NCI-H1930 (cell line): ENCODE measurements around the gene LPP.

Experiments used
- DNase-seq, 2 experiments: peaks; one replicate each; lab custom pipeline; 2025; lab: John Stamatoyannopoulos, UW

LPP gene

DNA sequence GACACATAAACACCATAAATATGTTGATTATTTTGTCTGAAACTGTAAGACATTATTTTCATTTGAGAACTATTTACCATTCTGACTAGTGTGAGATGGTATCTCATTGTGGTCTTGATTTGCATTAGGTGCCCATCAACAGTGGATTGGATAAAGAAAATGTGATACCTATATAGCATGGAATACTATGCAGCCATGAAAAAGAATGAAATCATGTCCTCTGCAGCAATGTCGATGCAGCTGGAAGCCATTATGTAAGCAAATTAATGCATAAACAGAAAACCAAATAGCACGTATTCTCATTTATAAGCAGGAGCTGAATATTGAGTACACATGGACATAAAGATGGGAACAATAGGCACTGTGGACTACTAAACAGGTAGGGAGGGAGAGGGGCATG lies 759.1 kb downstream of the LPP start:
- no peak for DNase-seq

DNA sequence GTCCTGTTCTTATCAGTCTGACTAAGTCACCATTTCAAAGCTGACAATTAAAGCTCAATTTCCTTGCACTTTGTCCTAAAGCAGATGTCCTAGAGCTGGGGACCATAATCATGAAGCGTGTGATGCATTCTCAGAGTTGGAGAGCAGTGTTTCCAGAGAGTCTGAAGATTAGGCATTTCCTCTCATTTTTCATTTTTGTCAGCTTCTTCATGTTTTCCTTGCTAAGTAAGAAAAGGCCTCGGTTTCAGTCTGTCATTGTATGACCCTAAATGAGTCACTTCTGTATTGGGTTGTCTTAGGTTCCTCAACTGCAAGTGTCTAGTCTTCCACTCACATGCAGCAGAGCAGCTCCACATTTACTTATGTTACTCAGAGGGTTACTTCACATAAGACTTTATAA lies 760.6 kb downstream of the LPP start:
- no peak for DNase-seq

DNA sequence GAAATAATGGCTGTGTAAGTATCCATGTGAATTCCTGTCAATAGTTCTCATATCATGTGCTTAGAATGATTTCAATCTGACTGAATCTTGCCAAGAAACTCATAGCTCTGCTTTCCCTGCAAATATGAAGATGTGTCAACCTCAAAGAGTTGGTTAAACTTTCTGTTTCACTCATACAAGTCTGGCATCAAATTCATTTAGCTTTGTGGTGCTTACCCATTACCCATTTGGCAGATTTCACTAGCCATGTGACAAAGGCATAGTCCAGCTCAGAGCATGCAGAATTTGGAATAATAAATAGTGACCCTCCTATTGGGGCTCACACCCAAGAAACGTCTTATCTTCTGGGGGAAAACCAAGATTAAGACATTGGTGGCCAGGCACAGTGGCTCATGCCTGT lies 761.2 kb downstream of the LPP start:
- DNase-seq, result no peak

DNA sequence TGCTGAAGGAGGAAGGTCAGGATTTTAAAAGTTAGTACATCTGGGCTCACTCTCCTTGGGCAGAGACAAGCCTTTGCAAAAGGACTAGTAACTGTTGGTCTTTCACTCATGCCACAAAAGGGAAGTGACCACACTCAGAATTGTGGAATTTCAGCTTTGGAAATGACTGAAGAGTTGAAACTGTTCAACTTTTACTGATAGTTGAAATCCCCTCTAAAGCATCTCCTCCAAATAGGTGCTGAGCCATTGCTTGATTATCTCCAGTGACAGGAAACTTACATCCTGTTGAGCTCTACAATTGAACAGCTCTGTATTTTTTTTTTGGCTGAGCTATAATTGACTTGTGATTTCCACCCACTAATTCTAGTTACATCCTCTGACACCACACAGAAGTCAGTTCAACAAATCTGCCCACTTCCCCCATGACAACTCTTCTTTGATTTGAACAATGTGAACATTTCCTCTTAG lies 763.0 kb downstream of the LPP start:
- no peak for DNase-seq

DNA sequence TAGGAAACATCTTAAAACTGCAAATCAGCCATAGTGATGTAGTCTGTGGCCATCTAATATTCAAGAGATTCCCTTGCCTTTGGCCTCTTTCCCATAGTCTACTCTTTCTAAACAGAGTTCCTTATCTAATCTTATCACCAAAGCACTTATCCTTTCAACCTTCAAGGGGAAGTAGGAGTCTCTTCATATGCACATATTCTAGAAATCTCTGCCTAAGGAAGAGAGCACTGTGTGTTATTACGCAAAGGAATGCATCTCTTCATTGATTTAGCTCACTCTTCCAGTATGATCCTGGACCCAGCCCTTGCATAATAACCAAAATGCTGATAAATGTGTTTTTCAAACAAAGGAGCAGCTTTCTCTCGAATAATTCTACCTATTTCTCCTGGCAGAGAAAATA lies 764.1 kb downstream of the LPP start:
- no peak for DNase-seq

DNA sequence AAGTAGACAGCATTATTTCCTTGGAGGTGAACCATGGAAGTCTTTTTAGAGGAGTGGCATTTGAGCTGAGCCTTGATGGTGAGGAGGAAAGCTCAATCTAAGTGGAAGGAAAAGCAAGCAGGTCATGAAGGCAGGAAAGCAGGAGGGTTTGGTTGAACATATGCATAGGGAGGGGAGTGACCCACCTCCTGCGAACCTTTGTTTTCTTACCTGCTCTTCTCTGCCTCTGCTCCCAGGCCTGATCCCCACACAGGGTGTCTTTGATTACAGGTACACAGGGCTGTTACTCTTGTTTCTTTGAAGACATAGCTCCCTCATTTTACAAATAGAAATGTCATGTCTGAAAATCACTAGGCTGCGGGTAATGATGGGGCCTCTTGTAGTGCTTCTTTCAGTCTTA lies 769.7 kb downstream of the LPP start:
- DNase-seq, result no peak

DNA sequence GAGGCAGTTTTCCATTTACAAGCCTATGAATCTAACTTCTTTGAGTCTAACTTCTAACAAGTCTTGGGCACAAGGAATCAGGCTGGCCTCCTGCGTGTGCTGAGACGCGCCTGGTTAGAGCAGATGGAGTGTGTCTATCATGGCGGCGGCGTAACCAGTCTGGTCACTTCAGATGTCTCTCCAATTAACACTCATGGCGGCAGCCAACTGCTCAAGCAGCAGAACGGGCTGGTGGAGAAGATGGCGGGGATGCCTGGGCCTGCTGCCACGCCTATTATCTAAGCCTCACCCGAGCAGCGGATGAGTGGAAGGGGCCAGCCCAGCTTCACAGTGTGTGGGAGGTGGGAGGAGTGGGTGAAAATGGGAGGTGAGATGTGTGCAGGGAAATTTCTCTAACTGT lies 771.4 kb downstream of the LPP start:
- no peak for DNase-seq

DNA sequence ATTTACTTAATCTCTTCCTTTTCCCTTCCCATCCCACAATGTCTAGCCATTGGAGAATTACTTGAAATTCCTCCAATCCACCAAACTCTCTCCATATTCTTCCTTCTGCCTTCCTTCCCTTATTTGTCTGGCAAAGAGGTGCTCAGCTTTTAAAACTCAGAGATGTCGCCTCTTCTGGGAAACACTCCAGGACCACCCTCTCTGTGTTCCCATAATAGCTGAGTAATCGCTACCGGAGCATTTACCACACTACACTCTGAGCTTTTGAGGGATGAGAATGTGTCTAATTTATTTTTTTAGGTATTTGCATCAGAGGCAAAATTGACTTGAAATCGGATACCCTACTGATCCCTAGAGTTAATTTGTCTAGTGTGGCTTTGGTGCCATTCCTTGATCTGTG lies 772.2 kb downstream of the LPP start:
- DNase-seq, result no peak

DNA sequence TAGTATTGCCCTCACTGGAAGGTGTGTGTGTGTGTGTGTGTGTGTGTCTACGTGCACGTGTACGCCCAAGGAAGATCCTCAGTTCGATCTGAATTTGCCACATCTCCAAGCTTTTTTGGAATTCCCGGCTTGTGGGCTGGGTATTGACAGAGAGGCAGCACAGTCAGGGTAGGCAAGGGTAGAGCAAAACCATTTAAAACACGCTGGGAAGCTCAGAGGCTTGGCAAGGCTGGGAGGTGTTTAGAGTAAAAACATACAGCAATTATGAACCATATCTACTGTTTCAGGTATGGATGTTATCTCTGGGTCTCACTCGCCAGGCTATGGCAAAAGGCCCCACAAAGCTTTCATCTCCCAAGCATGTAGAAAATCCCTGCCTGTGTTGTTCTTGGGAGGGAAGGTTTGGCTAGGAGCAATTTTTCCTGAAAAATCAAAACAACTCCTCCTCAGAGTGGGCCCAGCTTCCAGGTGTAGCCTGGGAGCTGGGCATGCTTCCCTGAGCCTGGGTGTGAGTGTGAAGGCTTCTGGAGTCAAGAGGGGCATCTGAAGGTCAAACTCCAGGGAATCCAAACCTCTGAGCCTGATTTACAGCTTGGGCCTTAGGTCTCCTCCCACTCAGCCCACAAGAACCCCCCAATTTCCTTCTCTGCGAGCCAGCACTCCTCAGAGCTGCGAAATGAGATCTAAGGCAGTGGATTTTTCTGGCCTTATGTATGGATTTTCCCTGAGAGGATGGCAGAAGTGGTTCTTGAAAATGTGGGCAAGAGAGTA lies 773.0 kb downstream of the LPP start:
- DNase-seq, result no peak

DNA sequence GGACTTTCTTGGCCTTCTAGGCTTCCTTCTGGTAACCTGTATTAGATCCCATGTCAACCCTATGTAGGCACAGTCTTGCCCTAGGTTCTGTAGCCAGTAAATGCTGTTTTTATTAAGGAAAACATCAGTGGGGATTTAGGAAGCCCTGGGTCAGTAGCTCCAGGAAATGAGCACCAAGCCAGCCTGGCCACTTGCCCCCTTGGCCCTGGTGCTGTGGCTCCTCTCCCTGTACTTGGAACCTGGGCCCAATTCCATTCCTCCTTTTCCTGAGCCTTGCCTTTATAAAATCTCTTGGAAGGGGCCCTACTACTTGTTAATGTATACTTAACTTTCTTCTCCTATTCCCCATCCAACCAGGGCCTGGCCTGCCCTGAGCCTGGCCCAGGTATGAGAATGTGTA lies 774.0 kb downstream of the LPP start:
- no peak for DNase-seq

DNA sequence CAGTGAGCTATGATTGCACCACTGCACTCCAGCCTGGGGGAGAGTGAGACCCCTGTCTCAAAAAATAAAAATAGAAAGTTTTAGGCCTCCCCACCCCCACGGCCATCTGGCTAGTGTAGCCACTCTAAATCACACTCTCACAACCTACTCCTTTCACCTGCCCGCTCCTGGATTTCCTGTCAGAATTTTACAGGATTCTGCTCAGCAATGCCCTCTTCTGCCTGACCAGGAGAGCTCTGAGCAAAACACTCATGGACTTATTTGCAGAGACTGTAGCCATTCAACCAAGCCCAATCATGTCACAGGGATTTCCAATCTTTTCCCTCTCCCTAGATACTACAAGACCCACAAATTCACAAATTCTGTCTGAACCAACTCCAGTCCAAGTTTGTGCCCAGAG lies 775.2 kb downstream of the LPP start:
- DNase-seq, result no peak

DNA sequence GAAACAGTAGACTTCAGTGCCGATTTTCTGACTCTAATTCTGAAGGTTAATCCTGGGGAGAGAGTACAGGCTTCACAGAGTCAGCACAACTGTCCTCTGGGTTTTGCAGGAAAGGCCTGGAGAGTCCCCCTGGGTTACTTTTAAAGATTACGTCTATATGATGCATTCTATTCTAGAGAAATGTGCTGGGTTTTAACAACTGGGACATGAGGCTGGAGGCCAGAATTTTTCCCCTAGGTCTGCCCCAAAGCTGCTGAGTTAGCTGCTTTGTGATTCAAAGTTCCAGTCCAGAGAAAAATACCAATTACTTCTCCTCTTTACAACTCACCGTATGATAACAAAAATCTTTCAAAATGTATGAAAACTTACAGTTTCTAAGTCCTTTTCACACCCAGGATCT lies 777.1 kb downstream of the LPP start:
- DNase-seq, result no peak

DNA sequence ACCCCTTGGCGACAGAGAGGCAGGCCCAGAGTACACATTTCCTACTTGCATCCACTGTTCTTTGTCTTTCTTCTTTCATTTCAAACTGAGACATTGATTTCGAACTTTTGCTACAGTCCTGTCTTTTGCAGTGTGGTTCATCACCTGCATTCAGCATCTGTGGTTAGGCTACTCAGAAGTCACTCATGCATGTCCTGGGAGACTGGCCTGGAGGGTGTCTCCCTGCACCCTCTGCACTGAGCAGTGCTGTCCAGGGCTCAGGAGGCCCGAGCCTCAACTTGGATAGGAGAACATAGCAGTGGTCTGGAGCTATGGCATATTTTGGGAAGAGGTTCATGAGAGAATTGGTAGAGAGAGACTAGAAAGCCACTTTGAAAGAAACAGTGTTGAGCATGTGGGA lies 777.6 kb downstream of the LPP start:
- DNase-seq, result no peak

DNA sequence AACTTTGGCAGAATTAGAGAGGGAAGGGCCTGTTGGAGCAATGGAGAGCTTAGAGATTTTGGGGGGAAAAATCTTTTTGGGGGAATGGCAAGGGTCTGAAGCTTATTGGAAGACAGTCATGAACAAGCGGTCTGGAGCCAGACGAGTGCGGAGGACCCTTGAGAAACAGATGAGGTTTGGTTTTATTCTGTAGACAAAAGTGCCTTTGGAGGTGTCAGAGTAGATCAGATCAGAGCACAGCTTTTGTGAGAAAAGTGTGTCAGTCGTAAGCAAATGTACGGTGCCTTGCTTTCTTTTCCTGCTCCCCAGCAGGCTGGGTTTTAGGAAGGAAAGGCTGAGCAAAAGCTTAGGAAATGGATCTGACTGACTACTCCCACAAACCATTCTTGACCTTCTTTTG lies 781.0 kb downstream of the LPP start:
- DNase-seq, result no peak

DNA sequence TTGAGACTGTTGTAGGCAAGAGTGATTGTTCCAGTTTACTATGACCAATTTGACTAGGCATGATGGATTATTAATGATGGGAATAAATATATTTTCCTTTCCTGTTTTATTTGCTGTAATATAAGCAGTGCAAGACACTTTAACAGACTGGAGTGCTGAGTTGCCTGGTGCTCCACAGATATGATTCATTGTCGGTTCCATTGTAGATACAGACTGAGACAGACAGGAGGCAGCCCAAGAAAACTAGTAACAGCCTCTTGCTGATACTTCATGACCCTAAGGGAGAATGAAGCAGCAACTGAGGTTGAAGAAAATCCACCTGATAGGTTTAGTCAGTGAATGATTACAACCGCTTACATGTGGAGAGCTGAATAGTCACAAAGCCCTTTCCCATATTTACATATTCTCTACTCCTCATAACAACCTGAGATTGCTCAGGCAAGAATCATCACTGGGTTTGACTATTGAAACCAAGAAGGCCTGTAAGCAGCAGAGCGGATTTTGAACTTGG lies 782.7 kb downstream of the LPP start:
- no peak for DNase-seq

DNA sequence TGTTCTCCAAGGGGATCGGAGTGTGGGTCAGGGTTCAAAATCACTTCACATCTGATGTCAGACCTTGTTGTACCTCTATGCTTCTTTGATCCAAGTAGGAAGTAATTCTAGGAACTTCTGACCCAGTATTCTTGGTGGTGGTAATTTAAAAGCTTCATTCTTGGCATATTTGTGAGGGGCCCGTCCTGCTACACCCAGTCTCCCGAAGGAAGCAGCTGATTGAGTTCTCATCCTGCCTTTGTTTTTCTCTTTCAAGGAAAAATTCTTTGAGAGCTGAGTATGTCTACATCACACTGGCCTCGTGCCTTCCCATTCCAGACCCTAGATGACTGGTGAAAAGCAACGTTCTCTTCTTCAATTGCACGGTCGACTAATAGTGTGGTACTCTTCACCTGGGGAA lies 783.4 kb downstream of the LPP start:
- no peak for DNase-seq

DNA sequence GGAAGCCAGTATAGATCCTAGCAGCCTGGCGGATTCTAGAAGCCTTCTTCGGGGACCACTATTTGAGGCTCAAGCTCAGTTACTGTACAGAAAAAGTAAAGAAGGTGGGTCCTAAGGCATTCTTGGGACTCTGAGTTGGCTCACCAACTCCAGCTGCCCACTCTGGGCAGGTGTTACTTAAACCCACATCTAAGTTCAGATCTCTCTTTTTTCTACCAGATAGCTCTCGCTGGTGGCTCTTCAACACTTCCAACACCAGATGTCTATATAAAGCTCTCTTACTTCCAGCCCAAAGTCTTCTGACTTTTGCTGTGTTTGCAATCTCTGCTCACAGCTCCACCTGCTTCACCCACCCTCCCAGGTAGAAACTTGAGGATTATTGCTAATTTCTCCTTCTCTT lies 785.0 kb downstream of the LPP start:
- no peak for DNase-seq

DNA sequence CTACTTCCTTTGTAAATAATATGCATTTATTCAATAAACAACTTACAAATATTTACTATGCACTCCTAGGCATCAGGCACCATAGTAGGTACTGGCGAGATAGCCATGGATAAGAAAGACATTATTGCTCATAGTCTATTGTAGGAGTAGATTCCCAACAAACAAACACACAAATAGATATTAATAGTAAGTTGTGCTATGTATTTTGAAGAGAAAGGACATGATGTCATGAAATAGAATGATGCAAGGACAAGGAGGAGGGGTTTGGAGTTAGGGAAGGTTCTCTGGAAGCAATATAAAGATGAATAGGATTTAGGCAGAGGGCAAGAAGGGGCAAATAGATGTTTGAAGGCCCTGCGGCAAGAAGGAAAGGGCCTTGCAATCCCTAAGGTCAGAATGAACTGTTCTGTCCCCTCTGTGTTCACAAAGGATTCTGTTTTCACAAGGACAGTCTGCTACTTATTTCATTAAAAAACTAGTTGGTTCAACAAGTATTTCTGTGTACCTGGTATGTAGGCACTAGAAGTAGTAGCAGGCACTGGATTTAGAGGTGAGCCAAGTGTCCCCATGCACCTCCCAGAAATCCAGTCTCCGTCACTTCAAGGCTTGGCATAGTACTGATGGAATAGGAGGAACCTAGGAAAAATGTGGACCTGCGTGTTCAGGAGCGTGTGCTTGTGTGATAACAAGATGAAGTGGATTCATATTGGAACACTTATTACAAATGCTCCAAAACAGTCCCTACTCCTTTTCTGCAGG lies 786.0 kb downstream of the LPP start:
- no peak for DNase-seq
